Transverse colon (tissue), 3 donors: ENCODE data around the gene CHCHD6.

ENCODE experiments used
- CTCF ChIP-seq, 5 experiments: fragments of 200-600 bp in 3 of 5; fragments of 450-650 bp in 2 of 5; sonication (generic) in 3 of 5; IDR thresholded peaks; 1 replicate in 2 of 5; 2 replicates in 3 of 5; pipeline ENCODE4 v1.5.1; 2016 to 2017; ENCODE audit warnings: antibody characterized with exemption in 5 of 5, inconsistent platforms in 3 of 5, mild to moderate bottlenecking in 2 of 5, moderate library complexity in 1 of 5
- EP300 ChIP-seq: sonication (generic); formaldehyde crosslinking; IDR thresholded peaks from one replicate; pipeline ENCODE4 v1.6.1; 2017; ENCODE audit warnings: antibody characterized with exemption, low read depth
- POLR2A ChIP-seq: fragments of 450-650 bp; IDR thresholded peaks from one replicate; pipeline ENCODE4 v1.6.1; 2016; ENCODE audit warnings: antibody characterized with exemption, mild to moderate bottlenecking, moderate library complexity

- TF ChIP-seq POLR2A (no peak), EP300 (no peak), CTCF (IDR thresholded peaks at IDR 0.05) (no peak)
Observed at GRCh38 chr3:126730376-126730775, 26.3 kb downstream of the CHCHD6 start.
